Smooth muscle cell (in vitro differentiated cells): ENCODE results near the gene RTN4IP1. TPM values are rescaled to one million over a fixed set of nuclear protein-coding genes. Genes with fewer than 3 reads are reported as not detected.
A peak's percentile ranks its signal among the peaks of the same experiment; 100 is the strongest.

Experiments
- DNase-seq: peaks from one replicate; lab custom pipeline; 2025; ENCODE audit not compliant: unreplicated experiment; lab: John Stamatoyannopoulos, UW
- H2AFZ ChIP-seq: fragments of 200-600 bp; sonication (generic); 2 replicates; pipeline ENCODE4 v1.6.0; 2016; ENCODE audit warnings: antibody characterized with exemption, low read depth, mild to moderate bottlenecking
- H3F3A ChIP-seq: fragments of 200-600 bp; sonication (generic); 2 replicates; pipeline ENCODE4 v1.6.0; 2017; ENCODE audit warnings: antibody characterized with exemption, low read depth
- H3K27ac ChIP-seq: fragments of 200-600 bp; sonication (generic); 2 replicates; pipeline ENCODE4 v1.5.1; 2016; ENCODE audit warnings: low read depth, mild to moderate bottlenecking
- H3K27me3 ChIP-seq: fragments of 200-600 bp; sonication (generic); 2 replicates; pipeline ENCODE4 v1.6.1; 2016; ENCODE audit warnings: low read depth, mild to moderate bottlenecking
- H3K36me3 ChIP-seq: fragments of 200-600 bp; sonication (generic); 2 replicates; pipeline ENCODE4 v1.5.1; 2016; ENCODE audit warnings: low read depth
- H3K4me1 ChIP-seq: fragments of 200-600 bp; sonication (generic); 2 replicates; pipeline ENCODE4 v1.5.1; 2016; ENCODE audit warnings: low read depth
- H3K4me2 ChIP-seq: fragments of 200-600 bp; sonication (generic); 2 replicates; pipeline ENCODE4 v1.6.0; 2016; ENCODE audit warnings: mild to moderate bottlenecking
- H3K4me3 ChIP-seq: fragments of 200-600 bp; sonication (generic); 2 replicates; pipeline ENCODE4 v1.5.1; 2016; ENCODE audit warnings: mild to moderate bottlenecking
- H3K79me2 ChIP-seq: fragments of 200-600 bp; sonication (generic); 2 replicates; pipeline ENCODE4 v1.6.0; 2016; ENCODE audit warnings: low read depth, mild to moderate bottlenecking
- H3K9ac ChIP-seq: fragments of 200-600 bp; sonication (generic); 2 replicates; pipeline ENCODE4 v1.6.0; 2016; ENCODE audit warnings: low read depth
- H3K9me3 ChIP-seq: fragments of 200-600 bp; sonication (generic); replicated peaks from 2 replicates; pipeline ENCODE4 v1.5.1; 2016; ENCODE audit warnings: low read depth
- H4K20me1 ChIP-seq: fragments of 200-600 bp; sonication (generic); 2 replicates; pipeline ENCODE4 v1.6.0; 2016; ENCODE audit warnings: low read depth
- whole genome bisulfite sequencing: methylation state at CpG from one replicate; pipeline ENCODE4 v1.1.7; 2016; ENCODE audit warnings: low lambda C conversion rate; 5-methylcytosine and 5-hydroxymethylcytosine counted together
- polyA plus RNA-seq: library from polyadenylated mRNA; unstranded; fragments of >200 nt; fragmentation: Nextera tagmentation; extraction: Ambion mirVana; gene quantifications from 2 replicates; pipeline ENCODE4 v1.2.1, GENCODE V29; 2016
- total RNA-seq: library from RNA; depleted of rRNA; stranded (reverse); fragments of >200 nt; gene quantifications from 2 replicates; pipeline ENCODE4 v1.2.3, GENCODE V29; 2014
- TF ChIP-seq, protein P1 (sequence below): fragments of 200-600 bp; sonication (generic); IDR thresholded peaks from 2 replicates; pipeline ENCODE4 v1.5.1; 2017; ENCODE audit warnings: borderline replicate concordance, mild to moderate bottlenecking, antibody characterized with exemption; ENCODE audit not compliant: insufficient read depth, poor library complexity, severe bottlenecking

The RTN4IP1 gene
- total and polyA plus RNA-seq, 2 experiments from 2014 or later: 5.7 to 8.2 TPM

DNA sequence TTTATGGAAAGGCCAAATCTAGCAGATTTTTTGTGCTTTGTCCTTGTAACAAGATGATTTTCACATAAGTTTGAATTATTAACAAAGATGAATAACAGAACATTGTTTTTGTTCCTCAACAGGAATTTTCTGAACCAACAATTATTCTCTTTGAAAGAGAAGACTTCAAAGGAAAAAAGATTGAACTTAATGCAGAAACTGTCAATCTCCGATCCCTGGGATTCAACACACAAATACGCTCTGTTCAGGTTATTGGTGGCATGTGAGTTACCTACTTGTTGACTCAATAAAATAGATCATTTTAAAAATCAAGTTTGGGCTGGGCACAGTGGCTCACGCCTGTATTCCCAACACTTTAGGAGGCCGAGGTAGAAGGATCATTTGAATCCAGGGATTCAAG is 70.9 kb downstream of the RTN4IP1 start:
- Histone ChIP-seq H3K79me2 (no peaks in the 10 kb centered on the region), H3K36me3 (no peaks in the 10 kb centered on the region)

DNA sequence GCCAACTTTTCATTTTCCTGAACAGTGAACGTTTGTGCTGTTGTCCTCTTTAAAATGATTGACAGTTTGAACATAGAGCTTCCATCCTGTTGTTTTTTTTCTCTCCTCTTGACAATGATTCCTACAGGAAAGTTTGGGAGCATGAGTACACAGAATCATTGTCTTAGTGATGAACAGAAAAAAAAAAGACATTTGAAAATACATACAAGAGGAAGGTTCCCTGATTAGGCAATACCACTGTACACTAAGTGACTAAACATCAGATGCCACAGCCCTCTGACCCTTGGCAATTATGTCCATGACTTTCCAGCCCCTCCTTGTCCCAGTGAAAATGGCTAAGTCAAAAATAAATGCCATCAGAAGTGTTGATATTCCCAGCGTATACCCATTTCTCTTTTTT is 71.5 kb downstream of the RTN4IP1 start:
- 81% methylated on average over 2 of the region's 2 CpGs for WGBS
- H3K4me1 ChIP-seq: no peaks in the 10 kb centered on the region
- TF ChIP-seq, protein P1, sequence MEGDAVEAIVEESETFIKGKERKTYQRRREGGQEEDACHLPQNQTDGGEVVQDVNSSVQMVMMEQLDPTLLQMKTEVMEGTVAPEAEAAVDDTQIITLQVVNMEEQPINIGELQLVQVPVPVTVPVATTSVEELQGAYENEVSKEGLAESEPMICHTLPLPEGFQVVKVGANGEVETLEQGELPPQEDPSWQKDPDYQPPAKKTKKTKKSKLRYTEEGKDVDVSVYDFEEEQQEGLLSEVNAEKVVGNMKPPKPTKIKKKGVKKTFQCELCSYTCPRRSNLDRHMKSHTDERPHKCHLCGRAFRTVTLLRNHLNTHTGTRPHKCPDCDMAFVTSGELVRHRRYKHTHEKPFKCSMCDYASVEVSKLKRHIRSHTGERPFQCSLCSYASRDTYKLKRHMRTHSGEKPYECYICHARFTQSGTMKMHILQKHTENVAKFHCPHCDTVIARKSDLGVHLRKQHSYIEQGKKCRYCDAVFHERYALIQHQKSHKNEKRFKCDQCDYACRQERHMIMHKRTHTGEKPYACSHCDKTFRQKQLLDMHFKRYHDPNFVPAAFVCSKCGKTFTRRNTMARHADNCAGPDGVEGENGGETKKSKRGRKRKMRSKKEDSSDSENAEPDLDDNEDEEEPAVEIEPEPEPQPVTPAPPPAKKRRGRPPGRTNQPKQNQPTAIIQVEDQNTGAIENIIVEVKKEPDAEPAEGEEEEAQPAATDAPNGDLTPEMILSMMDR: no peak
- H3K4me3 ChIP-seq: no peak overlapping the region
- H3K79me2 ChIP-seq: no peaks in the 10 kb centered on the region
- no peak overlapping the region for H2AFZ ChIP-seq
- no peaks in the 10 kb centered on the region for H3K9me3 ChIP-seq
- H3K27me3 ChIP-seq: no peaks in the 10 kb centered on the region
- H3K27ac ChIP-seq: peak overlapping the region; percentile 9
- no peak overlapping the region for H3K9ac ChIP-seq
- DNase-seq: no peak
- no peaks in the 10 kb centered on the region for H3K36me3 ChIP-seq
- H4K20me1 ChIP-seq: no peaks in the 10 kb centered on the region
- H3K4me2 ChIP-seq: no peak overlapping the region
- no peaks in the 10 kb centered on the region for H3F3A ChIP-seq

More for the DNA sequence above, 70.9 kb downstream of the RTN4IP1 start:
- H3K9me3 ChIP-seq: no peaks in the 10 kb centered on the region
- no peak overlapping the region for H3K4me2 ChIP-seq
- H4K20me1 ChIP-seq: no peaks in the 10 kb centered on the region
- TF ChIP-seq, protein P1: no peak
- H3K4me3 ChIP-seq: no peak overlapping the region
- no peaks in the 10 kb centered on the region for H3F3A ChIP-seq
- peak overlapping the region; percentile 9 for H3K27ac ChIP-seq
- WGBS: 85% methylated on average over 4 of the region's 4 CpGs
- no peaks in the 10 kb centered on the region for H3K27me3 ChIP-seq
- H3K4me1 ChIP-seq: no peaks in the 10 kb centered on the region
- H3K9ac ChIP-seq: no peak overlapping the region
- no peak overlapping the region for H2AFZ ChIP-seq
- DNase-seq: no peak

DNA sequence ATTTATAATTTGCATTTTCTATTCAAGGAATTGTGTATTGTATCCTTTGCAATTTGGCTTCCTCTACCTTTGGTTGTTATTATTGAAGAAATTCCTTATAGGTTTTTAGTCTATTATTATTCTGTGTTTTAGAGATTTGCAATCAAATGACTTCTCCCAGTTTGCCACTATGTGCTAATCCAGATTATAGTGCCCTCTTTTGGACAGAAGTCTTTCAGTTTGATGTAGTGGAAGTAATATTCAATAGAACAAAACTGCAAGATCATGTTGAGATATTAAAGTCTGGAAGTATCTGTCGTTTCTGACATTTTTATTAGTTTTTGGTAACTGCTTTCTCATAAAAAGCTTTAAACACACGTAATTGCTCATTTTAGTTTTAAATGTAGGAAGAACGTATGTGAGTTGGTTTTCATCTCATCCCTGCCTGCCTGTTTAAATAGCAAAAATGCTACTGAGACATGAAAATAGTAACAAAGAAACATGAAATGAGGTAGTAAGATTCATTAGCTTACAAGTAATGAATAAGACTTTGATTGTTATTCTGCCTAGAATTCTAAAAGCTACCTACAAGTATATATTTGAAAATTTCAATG is 72.8 kb downstream of the RTN4IP1 start:
- H3K27me3 ChIP-seq: no peaks in the 10 kb centered on the region
- H2AFZ ChIP-seq: no peak overlapping the region
- no peaks in the 10 kb centered on the region for H3K79me2 ChIP-seq
- H4K20me1 ChIP-seq: no peaks in the 10 kb centered on the region
- TF ChIP-seq, protein P1: peak; percentile 37
- no peak overlapping the region for H3K27ac ChIP-seq
- H3K9ac ChIP-seq: no peak overlapping the region
- H3F3A ChIP-seq: no peaks in the 10 kb centered on the region
- WGBS: 78% methylated on average over 3 of the region's 3 CpGs
- H3K4me2 ChIP-seq: no peak overlapping the region
- H3K9me3 ChIP-seq: no peaks in the 10 kb centered on the region
- no peak overlapping the region for H3K4me3 ChIP-seq
- no peaks in the 10 kb centered on the region for H3K4me1 ChIP-seq
- no peak for DNase-seq
- no peaks in the 10 kb centered on the region for H3K36me3 ChIP-seq

DNA sequence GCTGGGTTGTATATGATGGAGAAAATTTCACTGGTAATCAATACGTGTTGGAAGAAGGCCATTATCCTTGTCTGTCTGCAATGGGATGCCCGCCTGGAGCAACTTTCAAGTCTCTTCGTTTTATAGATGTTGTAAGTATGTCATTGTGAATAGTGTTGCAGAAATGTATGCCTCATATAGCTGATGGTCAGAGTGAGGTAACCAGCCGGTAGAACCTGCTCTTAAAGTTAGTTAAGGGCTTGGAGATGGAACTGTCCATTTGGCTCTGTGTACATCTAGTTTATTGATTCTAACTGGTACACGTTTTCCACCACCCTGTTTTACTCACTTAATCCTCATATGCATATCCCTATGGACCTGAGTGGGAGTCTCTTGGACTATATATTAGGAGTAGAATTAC is 73.5 kb downstream of the RTN4IP1 start:
- Histone ChIP-seq H3K27me3 (no peaks in the 10 kb centered on the region), H3F3A (no peaks in the 10 kb centered on the region), H3K4me2 (no peak overlapping the region), H3K4me3 (no peak overlapping the region), H3K79me2 (no peaks in the 10 kb centered on the region), H4K20me1 (no peaks in the 10 kb centered on the region), H3K36me3 (no peaks in the 10 kb centered on the region), H3K9me3 (no peaks in the 10 kb centered on the region), H3K27ac (no peak overlapping the region), H3K4me1 (no peaks in the 10 kb centered on the region), H3K9ac (no peak overlapping the region), H2AFZ (no peak overlapping the region)
- WGBS: 66% methylated on average over 5 of the region's 5 CpGs
- TF ChIP-seq, protein P1: no peak
- DNase-seq: no peak
